K562 (cell line): ENCODE results near the gene ZBTB7A. TPM values are rescaled to one million over a fixed set of nuclear protein-coding genes. Genes with fewer than 3 reads are reported as not detected.

Source experiments
- CCAR2 ChIP-seq: fragments of 200-400 bp; formaldehyde crosslinking; IDR thresholded peaks from 2 replicates; pipeline ENCODE4 v1.6.1; 2017; ENCODE audit warnings: mild to moderate bottlenecking, low read depth, low read length
- CCNT2 ChIP-seq: IDR thresholded peaks from 2 replicates; pipeline ENCODE4 v1.6.1; 2011; ENCODE audit warnings: borderline replicate concordance, low read depth, mild to moderate bottlenecking, moderate library complexity, mixed read lengths, low read length; ENCODE audit not compliant: insufficient read length; ENCODE audit errors: extremely low read depth
- CREB1 ChIP-seq, 2 experiments: sonication (generic) in 1 of 2; formaldehyde crosslinking in 1 of 2; IDR thresholded peaks; 2 replicates each; pipeline versions ENCODE4 v1.6.1 to v1.8.0; 2012 to 2022; ENCODE audit warnings: inconsistent platforms in 1 of 2, mild to moderate bottlenecking in 1 of 2, missing genetic modification reagents in 1 of 2, moderate library complexity in 1 of 2
- DLX4 ChIP-seq: fragments of 250-450 bp; sonication (Bioruptor Pico); IDR thresholded peaks from 2 replicates; pipeline ENCODE4 v1.6.1; 2021; ENCODE audit warnings: mild to moderate bottlenecking
- EGR1 ChIP-seq: fragments of 450-650 bp; conservative IDR thresholded peaks from 2 replicates; pipeline ENCODE4 v1.6.1; 2017; ENCODE audit warnings: mild to moderate bottlenecking
- EZH2 ChIP-seq: IDR thresholded peaks from 2 replicates; pipeline ENCODE4 v1.6.1; 2012; ENCODE audit warnings: low read depth, mild to moderate bottlenecking, inconsistent platforms, low read length, borderline replicate concordance
- HDAC2 ChIP-seq: fragments of 450-650 bp; IDR thresholded peaks from 2 replicates; pipeline ENCODE4 v1.6.1; 2016; ENCODE audit warnings: mild to moderate bottlenecking
- HNRNPLL ChIP-seq: fragments of 200-400 bp; formaldehyde crosslinking; IDR thresholded peaks from 2 replicates; pipeline ENCODE4 v1.6.1; 2017; ENCODE audit warnings: low read length, low read depth, mild to moderate bottlenecking; ENCODE audit not compliant: poor library complexity, severe bottlenecking
- KDM1A ChIP-seq, 2 experiments: fragments of 450-650 bp; IDR thresholded peaks; 2 replicates each; pipeline ENCODE4 v1.6.1; 2016; ENCODE audit warnings: mild to moderate bottlenecking in 2 of 2
- KDM2B ChIP-seq: fragments of 250-450 bp; sonication (Bioruptor Pico); IDR thresholded peaks from 2 replicates; pipeline ENCODE4 v1.8.0; 2021; ENCODE audit warnings: mild to moderate bottlenecking, moderate library complexity
- MAX ChIP-seq: sonication (generic); formaldehyde crosslinking; IDR thresholded peaks from 2 replicates; pipeline ENCODE4 v1.9.0; 2022; ENCODE audit warnings: mild to moderate bottlenecking, missing genetic modification reagents
- NR2C2 ChIP-seq, 2 experiments: fragments of 200-800 bp in 1 of 2; sonication (Bioruptor generic) in 1 of 2; sonication (generic) in 1 of 2; formaldehyde crosslinking in 1 of 2; IDR thresholded peaks; 2 replicates each; pipeline versions ENCODE4 v1.6.1 to v1.8.0; 2016 to 2022; ENCODE audit warnings: mild to moderate bottlenecking in 1 of 2, missing compliant biosample characterization in 1 of 2, missing genetic modification characterization in 1 of 2, missing genetic modification reagents in 1 of 2
- PHF20 ChIP-seq: fragments of 450-650 bp; IDR thresholded peaks from 2 replicates; pipeline ENCODE4 v1.6.1; 2018; ENCODE audit not compliant: partially characterized antibody
- POLR2G ChIP-seq: fragments of 200-400 bp; formaldehyde crosslinking; IDR thresholded peaks from 2 replicates; pipeline ENCODE4 v1.6.1; 2017; ENCODE audit warnings: low read depth, mild to moderate bottlenecking, antibody characterized with exemption, low read length, moderate library complexity
- RBFOX2 ChIP-seq: fragments of 200-400 bp; formaldehyde crosslinking; IDR thresholded peaks from 2 replicates; pipeline ENCODE4 v1.6.1; 2017; ENCODE audit warnings: low read depth, mild to moderate bottlenecking, low read length, moderate library complexity
- RBM25 ChIP-seq: fragments of 200-400 bp; formaldehyde crosslinking; IDR thresholded peaks from 2 replicates; pipeline ENCODE4 v1.6.1; 2018; ENCODE audit warnings: low read length, low read depth, moderate library complexity; ENCODE audit not compliant: severe bottlenecking
- RERE ChIP-seq: sonication (generic); formaldehyde crosslinking; IDR thresholded peaks from 2 replicates; pipeline ENCODE4 v1.8.0; 2023; ENCODE audit warnings: missing genetic modification reagents, mild to moderate bottlenecking, borderline replicate concordance
- SRF ChIP-seq, 2 experiments: fragments of 250-450, 450-650 bp in 1 of 2; sonication (Bioruptor Pico) in 1 of 2; sonication (generic) in 1 of 2; formaldehyde crosslinking; IDR thresholded peaks; 2 replicates each; pipeline versions ENCODE4 v1.5.0 to v1.5.1; 2020 to 2022; ENCODE audit warnings: mild to moderate bottlenecking in 1 of 2, missing genetic modification reagents in 1 of 2
- TFAM ChIP-seq: fragments of 250-450 bp; sonication (Bioruptor Pico); conservative IDR thresholded peaks from 2 replicates; pipeline ENCODE4 v1.5.0; 2021; ENCODE audit warnings: mild to moderate bottlenecking, moderate library complexity
- ZFP36 ChIP-seq: fragments of 150-350 bp; IDR thresholded peaks from 2 replicates; pipeline ENCODE4 v1.6.1; 2018; ENCODE audit warnings: low read length, low read depth; ENCODE audit not compliant: partially characterized antibody
- ZNF57 ChIP-seq: fragments of 450-650 bp; formaldehyde crosslinking; IDR thresholded peaks from 2 replicates; pipeline ENCODE4 v1.4.0; 2020; ENCODE audit warnings: mild to moderate bottlenecking, moderate library complexity
- ZNF780A ChIP-seq: fragments of 250-450 bp; sonication (Bioruptor Pico); IDR thresholded peaks from 2 replicates; pipeline ENCODE4 v1.5.0; 2021; ENCODE audit warnings: mild to moderate bottlenecking
- polyA plus RNA-seq, 8 experiments: library from polyadenylated mRNA; depleted of rRNA in 4 of 8; stranded (reverse) in 5 of 8; unstranded in 3 of 8; fragments of >200 nt; fragmentation: Nextera tagmentation in 2 of 8; fragmentation: Illumina TruSeq in 1 of 8; extraction: Ambion mirVana in 2 of 8; extraction: Trizol in 1 of 8; gene quantifications; 2 replicates each; pipeline versions ENCODE4 v1.2.1 to v1.2.3, GENCODE V29; 2011 to 2014; ENCODE audit warnings: inconsistent platforms in 1 of 8, missing spikeins in 1 of 8
- total RNA-seq, 7 experiments: library from RNA; depleted of rRNA in 6 of 7; stranded (reverse); fragments of >200 nt in 6 of 7; fragmentation: Illumina TruSeq in 2 of 7; extraction: Trizol in 2 of 7; gene quantifications; 2 replicates each; pipeline versions ENCODE4 v1.2.1 to v1.2.3, GENCODE V29; 2011 to 2021; ENCODE audit warnings: low replicate concordance in 1 of 7

ZBTB7A gene
- total and polyA plus RNA-seq, 9 of the 15 experiments (the other 6 are each of a cell fraction or from before 2014, with no cell fraction given) = 0.11 to 34.0 (median 4.6) TPM

GRCh38 chr19:4061683-4062418 is 4.8 kb downstream of the ZBTB7A start (continued):
- TF ChIP-seq RERE (CRISPR knock-in tag) (no peak), KDM1A (IDR thresholded peaks at IDR 0.05) (peak in 1 of 2 experiments; percentile 62; a peak in 2 of 4 replicates), ZFP36 (peak; percentile 62), KDM2B (CRISPR knock-in tag) (no peak), MAX (no peak), NR2C2 (CRISPR knock-in tag; IDR thresholded peaks at IDR 0.05) (no peak), NR2C2 (tag; IDR thresholded peaks at IDR 0.05) (no peak), DLX4 (CRISPR knock-in tag) (no peak), HDAC2 (0 out of 2 replicates have a peak, but pooled peaks have one; percentile 23), SRF (CRISPR knock-in tag; IDR thresholded peaks at IDR 0.05) (no peak), HNRNPLL (no peak), CREB1 (IDR thresholded peaks at IDR 0.05) (no peak), CREB1 (CRISPR knock-in tag; IDR thresholded peaks at IDR 0.05) (no peak), TFAM (CRISPR knock-in tag) (no peak), ZNF780A (CRISPR knock-in tag) (no peak), EZH2 (no peak), CCNT2 (no peak), RBFOX2 (peak; percentile 46; the same call in 1 of the 2 replicates), EGR1 (peak; percentile 36), ZNF57 (CRISPR knock-in tag) (no peak), RBM25 (peak; percentile 51), PHF20 (no peak), CCAR2 (no peak), POLR2G (peak; percentile 54)
